Caco-2 (cell line): ENCODE results near the gene SH3YL1. TPM values are rescaled to one million over a fixed set of nuclear protein-coding genes. Genes with fewer than 3 reads are reported as not detected.

Source experiments
- BruUV-seq: library from RNA; stranded (reverse); fragments of 400-500 nt; replicated peaks from 2 replicates; lab custom pipeline; 2021; lab: Mats Ljungman, UMichigan
- CTCF ChIA-PET: fragments of 300-600 bp; sonication (Branson Sonifier 250); formaldehyde crosslinking; loops from one replicate; lab custom pipeline; 2022; ENCODE audit warnings: antibody characterized with exemption; lab: Charles Lee
- POLR2A ChIA-PET: fragments of 300-600 bp; sonication (Branson Sonifier 250); formaldehyde crosslinking; loops from one replicate; lab custom pipeline; 2022; ENCODE audit warnings: antibody characterized with exemption; lab: Charles Lee
- DNase-seq, 2 experiments: peaks; one replicate each; pipeline versions ENCODE4 v3.0.0 to v3.0.0-alpha.2; 2020 to 2022
- H3K27me3 ChIP-seq: replicated peaks from 2 replicates; pipeline ENCODE4 v1.6.0; 2011; ENCODE audit warnings: low read length; ENCODE audit not compliant: control insufficient read depth, insufficient read depth
- H3K36me3 ChIP-seq: 2 replicates; pipeline ENCODE4 v1.5.1; 2011; ENCODE audit warnings: low read length; ENCODE audit not compliant: control insufficient read depth, insufficient read depth
- H3K4me1 ChIP-seq: fragments of 250-450 bp; sonication (Bioruptor Pico); 2 replicates; pipeline ENCODE4 v1.5.1; 2020; ENCODE audit warnings: mild to moderate bottlenecking
- H3K4me3 ChIP-seq: 2 replicates; pipeline ENCODE4 v1.5.1; 2011; ENCODE audit warnings: low read depth, mild to moderate bottlenecking, control low read depth, low read length
- H3K9me3 ChIP-seq: fragments of 250-450 bp; sonication (Bioruptor Pico); 2 replicates; pipeline ENCODE4 v1.5.1; 2020; ENCODE audit warnings: mild to moderate bottlenecking, moderate library complexity
- H3K27ac Mint-ChIP-seq: one replicate; pipeline ENCODE4 v1.8.0; 2022; ENCODE audit warnings: mixed read lengths; ENCODE audit not compliant: unreplicated experiment
- H3K27me3 Mint-ChIP-seq: one replicate; pipeline ENCODE4 v1.8.0; 2022; ENCODE audit warnings: mixed read lengths; ENCODE audit not compliant: insufficient read depth, unreplicated experiment
- H3K36me3 Mint-ChIP-seq: one replicate; pipeline ENCODE4 v1.8.0; 2022; ENCODE audit warnings: mild to moderate bottlenecking, mixed read lengths; ENCODE audit not compliant: insufficient read depth, unreplicated experiment
- H3K4me1 Mint-ChIP-seq: one replicate; pipeline ENCODE4 v1.8.0; 2022; ENCODE audit warnings: low read depth, mixed read lengths; ENCODE audit not compliant: unreplicated experiment
- H3K4me3 Mint-ChIP-seq: one replicate; pipeline ENCODE4 v1.8.0; 2022; ENCODE audit warnings: mild to moderate bottlenecking, moderate library complexity, mixed read lengths; ENCODE audit not compliant: unreplicated experiment
- H3K9me3 Mint-ChIP-seq: one replicate; pipeline ENCODE4 v1.8.0; 2022; ENCODE audit warnings: mixed read lengths; ENCODE audit not compliant: unreplicated experiment
- CTCF ChIP-seq, 2 experiments: fragments of 200-600 bp in 1 of 2; IDR thresholded peaks; 1 replicate in 1 of 2; 2 replicates in 1 of 2; pipeline versions ENCODE4 v1.5.1 to v1.8.0; 2011 to 2022; ENCODE audit warnings: antibody characterized with exemption in 1 of 2, control low read depth in 1 of 2, inconsistent platforms in 1 of 2, low read depth in 1 of 2, low read length in 1 of 2, mild to moderate bottlenecking in 1 of 2, moderate library complexity in 1 of 2; ENCODE audit not compliant: insufficient read depth in 1 of 2, severe bottlenecking in 1 of 2, unreplicated experiment in 1 of 2
- intact Hi-C: fragments of 100-400 bp; cut with micrococcal nuclease; formaldehyde crosslinking; loops from one replicate; pipeline ENCODE4 v1.10.0; 2022; ENCODE audit not compliant: unreplicated experiment
- total RNA-seq: library from RNA; stranded (reverse); gene quantifications from 2 replicates; pipeline ENCODE4 v1.2.3, GENCODE V29; 2022

The SH3YL1 gene
- total RNA-seq, 1 experiment from 2014 or later: 76.0 TPM

- Histone ChIP-seq H3K4me1 (no peaks in the 10 kb centered on the region), H3K4me3 (no peak overlapping the region), H3K27me3 (no peaks in the 10 kb centered on the region), H3K36me3 (no peaks in the 10 kb centered on the region), H3K9me3 (peaks cover 5% of the 10 kb centered on the region; the same call in 1 of the 2 replicates)
- intact Hi-C loops: no loop called here
- Mint-ChIP-seq H3K27me3 (peaks cover 7% of the 10 kb centered on the region), H3K4me1 (no peaks in the 10 kb centered on the region), H3K36me3 (no peaks in the 10 kb centered on the region), H3K27ac (no peak overlapping the region), H3K9me3 (peaks cover 7% of the 10 kb centered on the region), H3K4me3 (no peak overlapping the region)
- TF ChIP-seq CTCF (IDR thresholded peaks at IDR 0.05; ENCODE audit: insufficient read depth in 1 of 2, low read depth in 1 of 2, low read length in 1 of 2, severe bottlenecking in 1 of 2, unreplicated experiment in 1 of 2): no peak
- ChIA-PET CTCF (no interaction called here), POLR2A (no interaction called here)
- DNase-seq: no peak
- no TSS peak for BruUV-seq
Observed at GRCh38 chr2:296354-296753, 32.5 kb upstream of the SH3YL1 start.

- H3K4me3 Mint-ChIP-seq: no peak overlapping the region
- Histone ChIP-seq H3K9me3 (peaks cover 5% of the 10 kb centered on the region; the same call in 1 of the 2 replicates), H3K4me1 (no peaks in the 10 kb centered on the region), H3K27me3 (no peaks in the 10 kb centered on the region; the same call in 1 of the 2 replicates), H3K36me3 (no peaks in the 10 kb centered on the region), H3K4me3 (no peak overlapping the region)
- no peaks in the 10 kb centered on the region for H3K9me3 Mint-ChIP-seq
- POLR2A ChIA-PET: no interaction called here
- H3K36me3 Mint-ChIP-seq: no peaks in the 10 kb centered on the region
- CTCF ChIA-PET: no interaction called here
- H3K27me3 Mint-ChIP-seq: peaks cover 8% of the 10 kb centered on the region
- no peaks in the 10 kb centered on the region for H3K4me1 Mint-ChIP-seq
- DNase-seq: no peak
- BruUV-seq: no TSS peak
- no peak overlapping the region for H3K27ac Mint-ChIP-seq
- TF ChIP-seq CTCF (IDR thresholded peaks at IDR 0.05; ENCODE audit: insufficient read depth in 1 of 2, low read depth in 1 of 2, low read length in 1 of 2, severe bottlenecking in 1 of 2, unreplicated experiment in 1 of 2): no peak
- intact Hi-C loops: no loop called here
Observed at GRCh38 chr2:295090-295489, 31.3 kb upstream of the SH3YL1 start.

GRCh38 chr2:290090-290722 is 26.4 kb upstream of the SH3YL1 start:
- no peaks in the 10 kb centered on the region for H3K36me3 Mint-ChIP-seq
- peak; percentile 79 to 84 for DNase-seq
- intact Hi-C loops: loop anchor here (1.0 kb wide), 3 partner anchors 44 to 347 kb away; no protein-coding TSS in a partner anchor
- H3K4me3 Mint-ChIP-seq: peak overlapping the region; percentile 67
- ChIA-PET POLR2A (no interaction called here), CTCF (interaction anchor here (0.8 to 1.7 kb wide), 4 partner anchors 26 to 44 kb away, joined by 3 to 6 read pairs (median 6); no protein-coding TSS in a partner anchor)
- Histone ChIP-seq H3K9me3 (no peaks in the 10 kb centered on the region), H3K36me3 (no peaks in the 10 kb centered on the region), H3K27me3 (no peaks in the 10 kb centered on the region; the same call in none of the 2 replicates), H3K4me1 (peaks cover 4% of the 10 kb centered on the region; the same call in 1 of the 2 replicates), H3K4me3 (peak overlapping the region; percentile 41)
- H3K9me3 Mint-ChIP-seq: no peaks in the 10 kb centered on the region
- peaks cover 12% of the 10 kb centered on the region for H3K27me3 Mint-ChIP-seq
- peak; percentile 85 to 96 for TF ChIP-seq CTCF (IDR thresholded peaks at IDR 0.05; ENCODE audit: insufficient read depth in 1 of 2, low read depth in 1 of 2, low read length in 1 of 2, severe bottlenecking in 1 of 2, unreplicated experiment in 1 of 2)
- no TSS peak for BruUV-seq
- H3K27ac Mint-ChIP-seq: no peak overlapping the region
- no peaks in the 10 kb centered on the region for H3K4me1 Mint-ChIP-seq
